Endothelial cell of umbilical vein (primary cell): Measurements from ENCODE around the gene CMC1. TPM values are rescaled to one million over a fixed set of nuclear protein-coding genes. Genes with fewer than 3 reads are reported as not detected.

Source experiments
- BruUV-seq: library from RNA; stranded (reverse); fragments of 400-500 nt; replicated peaks from 2 replicates; lab custom pipeline; 2021; lab: Mats Ljungman, UMichigan
- CTCF ChIA-PET: fragments of 300-600, 350-600 bp; sonication (Branson Sonifier 250); formaldehyde crosslinking; loops from one replicate; lab custom pipeline; 2021; ENCODE audit warnings: antibody characterized with exemption, inconsistent platforms; lab: Charles Lee
- POLR2A ChIA-PET: fragments of 300-600, 350-600 bp; sonication (Branson Sonifier 250); formaldehyde crosslinking; loops from one replicate; lab custom pipeline; 2021; ENCODE audit warnings: antibody characterized with exemption, inconsistent platforms; lab: Charles Lee
- DNase-seq: peaks from one replicate; pipeline ENCODE4 v3.0.0-alpha.2; 2011; ENCODE audit warnings: low read depth, low spot score
- FAIRE-seq: peaks from 2 replicates; lab custom pipeline; 2011; peaks lifted over from hg19 to GRCh38; lab: Jason Lieb, UNC
- H2AFZ ChIP-seq: 2 replicates; pipeline ENCODE4 v1.6.0; 2012; ENCODE audit warnings: low read depth, low read length, control low read depth, inconsistent platforms
- H3K27ac ChIP-seq: 2 replicates; pipeline ENCODE4 v1.5.1; 2011; ENCODE audit warnings: low read depth, mild to moderate bottlenecking, control low read depth, low read length, moderate library complexity; ENCODE audit not compliant: insufficient read depth
- H3K27me3 ChIP-seq, 2 experiments: 2 replicates each; pipeline versions ENCODE4 v1.6.0 to v1.6.1; 2011; ENCODE audit warnings: low read length in 2 of 2, mixed read lengths in 1 of 2; ENCODE audit not compliant: control insufficient read depth in 2 of 2, insufficient read depth in 2 of 2
- H3K36me3 ChIP-seq, 2 experiments: 2 replicates in 1 of 2; 3 replicates in 1 of 2; pipeline ENCODE4 v1.5.1; 2011; ENCODE audit warnings: low read length in 2 of 2, mild to moderate bottlenecking in 1 of 2, moderate library complexity in 1 of 2; ENCODE audit not compliant: control insufficient read depth in 2 of 2, insufficient read depth in 2 of 2; ENCODE audit errors: extremely low read depth in 1 of 2
- H3K4me1 ChIP-seq: 3 replicates; pipeline ENCODE4 v1.5.1; 2011; ENCODE audit warnings: mild to moderate bottlenecking, low read length; ENCODE audit not compliant: control insufficient read depth, insufficient read depth; ENCODE audit errors: extremely low read depth
- H3K4me2 ChIP-seq: 2 replicates; pipeline ENCODE4 v1.6.1; 2011; ENCODE audit warnings: low read length, control low read depth, mixed read lengths; ENCODE audit not compliant: insufficient read depth
- H3K4me3 ChIP-seq, 3 experiments: fragments of 200-600 bp in 1 of 3; sonication (generic), shearing (Covaris generic) in 1 of 3; replicated peaks in 1 of 3; 2 replicates each; pipeline ENCODE4 v1.5.1; 2011 to 2016; ENCODE audit warnings: control low read depth in 3 of 3, low read length in 3 of 3, mild to moderate bottlenecking in 2 of 3, inconsistent platforms in 1 of 3, low read depth in 1 of 3, moderate library complexity in 1 of 3; ENCODE audit not compliant: insufficient read depth in 1 of 3
- H3K79me2 ChIP-seq: 2 replicates; pipeline ENCODE4 v1.6.0; 2012; ENCODE audit warnings: low read length, inconsistent platforms; ENCODE audit not compliant: control insufficient read depth, insufficient read depth
- H3K9ac ChIP-seq: replicated peaks from 2 replicates; pipeline ENCODE3; 2011; ENCODE audit warnings: low read length, control low read depth; ENCODE audit not compliant: insufficient read depth; ENCODE audit errors: extremely low read depth
- H3K9me1 ChIP-seq: replicated peaks from 3 replicates; pipeline ENCODE4 v1.6.0; 2011; ENCODE audit warnings: mild to moderate bottlenecking, low read length; ENCODE audit not compliant: control insufficient read depth, insufficient read depth; ENCODE audit errors: extremely low read depth
- H3K9me3 ChIP-seq: replicated peaks from 2 replicates; pipeline ENCODE4 v1.5.1; 2012; ENCODE audit warnings: low read length, inconsistent platforms; ENCODE audit not compliant: control insufficient read depth, insufficient read depth
- H4K20me1 ChIP-seq: replicated peaks from 2 replicates; pipeline ENCODE3; 2011; ENCODE audit warnings: mild to moderate bottlenecking, low read length; ENCODE audit not compliant: control insufficient read depth, insufficient read depth; ENCODE audit errors: extremely low read depth
- CTCF ChIP-seq, 2 donors: IDR thresholded peaks; 1 replicate in 1 of 2; 2 replicates in 1 of 2; pipeline ENCODE4 v1.5.1; 2011; ENCODE audit warnings: low read length in 2 of 2, mild to moderate bottlenecking in 2 of 2, moderate library complexity in 2 of 2, control low read depth in 1 of 2, inconsistent platforms in 1 of 2, low read depth in 1 of 2; ENCODE audit not compliant: insufficient read depth in 1 of 2; ENCODE audit errors: extremely low read depth in 1 of 2
- EZH2 ChIP-seq: IDR thresholded peaks from 2 replicates; pipeline ENCODE4 v1.6.1; 2012; ENCODE audit warnings: borderline replicate concordance, low read depth, mild to moderate bottlenecking, moderate library complexity, low read length, inconsistent platforms; ENCODE audit not compliant: severe bottlenecking
- FOS ChIP-seq: IDR thresholded peaks from 2 replicates; pipeline ENCODE4 v1.6.1; 2011; ENCODE audit warnings: mild to moderate bottlenecking, low read length, moderate library complexity, borderline replicate concordance; ENCODE audit not compliant: insufficient read depth
- GATA2 ChIP-seq: IDR thresholded peaks from 2 replicates; pipeline ENCODE4 v1.7.0; 2011; ENCODE audit warnings: low read depth, mild to moderate bottlenecking, moderate library complexity, mixed read lengths, low read length; ENCODE audit not compliant: insufficient read length, insufficient read depth
- JUN ChIP-seq: IDR thresholded peaks from 2 replicates; pipeline ENCODE4 v1.6.1; 2011; ENCODE audit warnings: borderline replicate concordance, low read depth; ENCODE audit not compliant: insufficient read length, insufficient read depth
- MAX ChIP-seq: IDR thresholded peaks from 2 replicates; pipeline ENCODE4 v1.6.1; 2011; ENCODE audit not compliant: insufficient read depth, insufficient read length
- MYC ChIP-seq: IDR thresholded peaks from one replicate; pipeline ENCODE4 v1.6.1; 2011; ENCODE audit warnings: mild to moderate bottlenecking, low read depth, low read length
- POLR2A ChIP-seq: IDR thresholded peaks from 2 replicates; pipeline ENCODE4 v1.6.1; 2012; ENCODE audit warnings: low read depth, mild to moderate bottlenecking, control low read depth, low read length
- POLR2AphosphoS5 ChIP-seq: IDR thresholded peaks from 2 replicates; pipeline ENCODE4 v1.6.1; 2012; ENCODE audit warnings: low read depth, mild to moderate bottlenecking, control low read depth, low read length, moderate library complexity; ENCODE audit not compliant: insufficient read depth
- dilution Hi-C: fragments of 300-500 bp; cut with MboI; formaldehyde crosslinking; loops from one replicate; pipeline ENCODE4 v1.15.0; 2019; ENCODE audit warnings: low sequenced_read_pairs; ENCODE audit not compliant: extremely low pct_ligation_motif_present
- intact Hi-C: fragments of 100-400 bp; cut with micrococcal nuclease; formaldehyde crosslinking; loops from one replicate; pipeline ENCODE4 v1.10.0; 2022
- polyA plus RNA-seq, 4 experiments: library from polyadenylated mRNA; depleted of rRNA in 3 of 4; stranded (reverse) in 3 of 4; unstranded in 1 of 4; fragments of >200 nt; gene quantifications; 2 replicates each; pipeline versions ENCODE4 v1.2.1 to v1.2.3, GENCODE V29; 2011 to 2012; ENCODE audit warnings: missing spikeins in 1 of 4
- total RNA-seq: library from RNA; stranded (reverse); gene quantifications from 2 replicates; pipeline ENCODE4 v1.2.3, GENCODE V29; 2021

Gene CMC1
- total and polyA plus RNA-seq, 2 donors (not counting 3 experiments of a cell fraction or from before 2014, with no cell fraction given), result 13.1 to 18.6 TPM

- Histone ChIP-seq H3K4me2 (no peak overlapping the region), H3K27ac (no peak overlapping the region), H3K9me1 (no peaks in the 10 kb centered on the region), H3K4me3 (no peak overlapping the region), H3K9ac (no peak overlapping the region), H2AFZ (no peak overlapping the region), H3K36me3 (no peaks in the 10 kb centered on the region), H4K20me1 (no peaks in the 10 kb centered on the region), H3K27me3 (no peaks in the 10 kb centered on the region), H3K9me3 (no peaks in the 10 kb centered on the region), H3K79me2 (no peaks in the 10 kb centered on the region), H3K4me1 (no peaks in the 10 kb centered on the region)
- TF ChIP-seq JUN (no peak), POLR2AphosphoS5 (no peak), EZH2 (no peak)
- CTCF ChIA-PET, result no interaction called here
- POLR2A ChIA-PET, result no interaction called here
- dilution Hi-C loops (no loop called here), intact Hi-C loops (no loop called here)
- no TSS peak for BruUV-seq
- FAIRE-seq, result no peak
- DNase-seq, result no peak
Measured at GRCh38 chr3:28224430-28224829, 17.0 kb upstream of the CMC1 start.

GRCh38 chr3:28226020-28226419 is 15.4 kb upstream of the CMC1 start:
- DNase-seq, result no peak
- Histone ChIP-seq H3K9me1 (no peaks in the 10 kb centered on the region), H3K27me3 (no peaks in the 10 kb centered on the region), H3K36me3 (no peaks in the 10 kb centered on the region), H3K27ac (no peak overlapping the region), H3K9me3 (no peaks in the 10 kb centered on the region), H3K4me2 (no peak overlapping the region), H3K4me3 (no peak overlapping the region), H2AFZ (no peak overlapping the region), H4K20me1 (no peaks in the 10 kb centered on the region), H3K9ac (no peak overlapping the region), H3K79me2 (no peaks in the 10 kb centered on the region), H3K4me1 (no peaks in the 10 kb centered on the region)
- dilution Hi-C loops, result no loop called here
- ChIA-PET POLR2A (no interaction called here), CTCF (no interaction called here)
- intact Hi-C loops, result no loop called here
- TF ChIP-seq FOS (no peak), CTCF (IDR thresholded peaks at IDR 0.05; ENCODE audit: extremely low read depth in 1 of 2, insufficient read depth in 1 of 2, low read depth in 1 of 2, low read length in 2 of 2) (no peak), JUN (no peak), MYC (no peak), MAX (no peak), EZH2 (no peak), GATA2 (no peak), POLR2A (no peak), POLR2AphosphoS5 (no peak)
- no TSS peak for BruUV-seq
- FAIRE-seq, result no peak
